ENCODE results near the gene FAM53B.

The FAM53B gene

GRCh38 chr10:124712704-124713407 is 31.3 kb downstream of the FAM53B start:
- DNase-seq, result no peak
- H3K4me1 Mint-ChIP-seq (ENCODE audit: low read depth), result peaks cover 91% of the 10 kb centered on the region
- no peaks in the 10 kb centered on the region for H3K9me3 Mint-ChIP-seq
- no peak overlapping the region for H3K4me3 Mint-ChIP-seq
- H3K27ac Mint-ChIP-seq, result peak overlapping the region; percentile 81
- no peaks in the 10 kb centered on the region for H3K27me3 Mint-ChIP-seq
- peaks cover 26% of the 10 kb centered on the region for H3K36me3 Mint-ChIP-seq (ENCODE audit: low read depth)

- no peak for DNase-seq
- Mint-ChIP-seq H3K9me3 (no peaks in the 10 kb centered on the region), H3K4me3 (no peak overlapping the region), H3K36me3 (ENCODE audit: low read depth) (peaks cover 15% of the 10 kb centered on the region), H3K27ac (peak overlapping the region; percentile 53), H3K4me1 (ENCODE audit: low read depth) (peaks cover 90% of the 10 kb centered on the region), H3K27me3 (no peaks in the 10 kb centered on the region)
These were observed 33.0 kb downstream of the FAM53B start for GRCh38 chr10:124711145-124711544.

DNA sequence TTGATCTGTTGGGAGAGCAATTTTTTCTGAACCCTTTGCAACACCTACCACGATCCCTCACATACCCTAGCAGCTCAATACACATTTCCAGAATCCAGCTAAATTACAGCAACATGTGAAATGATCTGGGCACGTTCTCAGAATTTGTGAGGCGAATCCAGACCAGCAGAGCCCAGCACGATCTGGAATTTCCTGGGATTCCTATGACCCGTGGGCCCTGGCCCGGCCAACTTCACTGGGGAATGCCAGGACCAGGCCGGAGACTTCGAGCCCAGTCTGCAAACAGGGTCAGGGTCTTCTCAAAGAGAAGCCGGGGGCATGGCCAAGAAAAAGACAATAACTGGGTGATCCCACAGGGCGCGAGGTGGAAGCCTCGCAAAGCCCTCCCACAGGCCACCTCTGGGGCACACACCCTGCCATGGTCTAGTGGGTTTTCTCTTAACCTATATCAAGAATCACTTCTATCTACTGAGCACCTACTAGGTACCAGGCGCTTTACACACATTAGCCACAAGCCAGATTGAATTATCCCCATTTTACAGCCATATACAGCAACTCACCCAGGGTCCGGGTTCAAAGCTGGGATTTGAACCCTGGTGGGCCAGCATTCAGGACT is 33.8 kb downstream of the FAM53B start:
- Mint-ChIP-seq H3K4me1 (ENCODE audit: low read depth) (peaks cover 90% of the 10 kb centered on the region), H3K27ac (peak overlapping the region; percentile 53), H3K36me3 (ENCODE audit: low read depth) (peaks cover 20% of the 10 kb centered on the region), H3K9me3 (no peaks in the 10 kb centered on the region), H3K4me3 (no peak overlapping the region), H3K27me3 (no peaks in the 10 kb centered on the region)
- no peak for DNase-seq

DNA sequence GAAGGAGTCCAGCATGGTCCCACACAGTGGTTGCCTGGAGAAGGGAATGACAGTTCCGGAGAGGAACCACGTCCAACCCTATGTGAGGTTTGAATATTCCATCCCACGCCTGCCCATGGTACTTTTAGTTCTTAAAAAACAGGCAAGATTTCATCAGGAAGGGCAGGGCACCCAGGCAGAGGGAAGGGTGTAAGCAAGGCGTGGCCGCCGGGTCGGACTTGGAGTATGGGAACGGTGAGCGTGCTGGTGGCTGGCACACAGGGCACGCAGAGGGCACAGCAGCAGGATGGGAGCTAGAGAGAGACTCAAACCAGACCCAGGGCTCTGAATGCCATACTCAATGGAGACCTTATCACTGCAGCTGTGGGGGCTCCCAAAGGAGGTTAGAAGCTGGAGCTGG is 34.3 kb downstream of the FAM53B start:
- no peaks in the 10 kb centered on the region for H3K27me3 Mint-ChIP-seq
- H3K9me3 Mint-ChIP-seq, result no peaks in the 10 kb centered on the region
- no peak for DNase-seq
- H3K36me3 Mint-ChIP-seq (ENCODE audit: low read depth), result peaks cover 23% of the 10 kb centered on the region
- peak overlapping the region; percentile 53 for H3K27ac Mint-ChIP-seq
- peaks cover 90% of the 10 kb centered on the region for H3K4me1 Mint-ChIP-seq (ENCODE audit: low read depth)
- no peak overlapping the region for H3K4me3 Mint-ChIP-seq

DNA sequence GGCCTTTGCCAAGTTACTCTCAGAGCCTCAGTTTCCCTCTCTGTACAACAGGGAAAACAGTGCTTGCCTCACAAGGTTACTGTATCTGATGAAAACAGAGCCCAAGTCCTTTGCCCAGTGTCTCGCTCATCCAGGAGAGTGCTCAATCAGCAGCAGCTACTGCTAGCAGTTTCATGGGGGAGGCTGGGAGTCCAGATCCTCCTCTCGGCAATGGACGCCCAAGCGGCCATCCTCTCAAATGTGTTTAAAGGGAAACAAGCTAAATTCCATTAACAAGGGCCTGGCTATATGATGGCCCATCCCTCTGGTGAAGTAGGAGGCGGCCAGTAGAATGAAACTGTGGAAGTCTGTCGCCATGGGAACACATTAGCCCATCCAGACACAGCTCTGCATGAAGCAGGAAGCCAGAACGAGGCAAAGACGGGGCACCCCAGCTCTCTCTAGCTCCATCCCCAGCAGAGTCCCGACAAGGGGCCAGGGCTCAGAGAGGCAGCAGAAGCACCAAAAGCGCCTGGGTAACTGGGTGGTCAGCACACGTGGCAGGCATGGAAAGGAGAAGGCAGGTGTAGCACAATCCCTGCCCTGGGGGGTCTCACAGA is 35.2 kb downstream of the FAM53B start:
- Mint-ChIP-seq H3K27me3 (no peaks in the 10 kb centered on the region), H3K4me3 (no peak overlapping the region), H3K4me1 (ENCODE audit: low read depth) (peaks cover 93% of the 10 kb centered on the region), H3K27ac (peak overlapping the region; percentile 75), H3K36me3 (ENCODE audit: low read depth) (peaks cover 31% of the 10 kb centered on the region), H3K9me3 (no peaks in the 10 kb centered on the region)
- no peak for DNase-seq

DNA sequence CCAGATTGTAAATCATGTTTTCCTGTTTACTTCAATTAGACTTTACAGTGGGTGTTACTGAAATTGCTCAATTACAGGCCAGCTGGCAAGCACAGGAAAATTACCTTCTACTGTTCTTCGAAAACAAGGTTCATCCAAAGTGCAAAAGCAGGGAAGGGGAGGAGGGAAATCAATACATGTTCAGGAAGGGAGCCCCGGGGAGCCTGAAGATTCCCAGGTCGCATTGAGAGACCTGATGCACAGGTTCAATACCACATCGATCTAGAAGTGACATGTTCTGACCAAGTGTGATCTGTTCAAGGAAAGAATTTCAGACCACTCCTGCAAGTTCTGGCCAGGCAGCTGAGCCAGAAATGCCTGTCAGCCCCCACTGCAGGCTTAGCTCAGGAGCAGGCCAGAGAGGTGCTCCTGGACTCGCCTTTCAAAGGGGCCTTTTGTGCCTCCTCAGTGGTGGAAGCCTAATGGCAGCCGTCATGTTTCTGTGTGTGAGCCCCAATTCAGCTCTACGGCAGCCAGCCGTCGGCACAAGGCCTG is 35.9 kb downstream of the FAM53B start:
- Mint-ChIP-seq H3K4me3 (no peak overlapping the region), H3K9me3 (no peaks in the 10 kb centered on the region)

DNA sequence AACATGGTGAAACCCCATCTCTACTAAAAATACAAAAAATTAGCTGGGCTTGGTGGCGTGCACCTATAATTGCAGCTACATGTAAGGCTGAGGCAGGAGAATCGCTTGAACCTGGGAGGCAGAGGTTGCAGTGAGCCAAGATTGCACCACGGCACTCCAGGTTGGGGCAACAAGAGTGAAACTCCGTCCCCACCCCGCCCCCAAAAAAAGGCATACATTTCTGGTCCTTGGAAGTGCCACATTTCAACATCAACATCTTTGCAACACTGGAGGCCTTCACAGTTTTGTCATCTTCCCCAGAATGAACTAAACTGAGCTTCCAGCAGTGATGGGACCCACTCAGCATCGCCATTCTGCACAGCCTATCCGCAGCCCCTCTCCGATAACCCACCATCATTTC is 36.6 kb downstream of the FAM53B start:
- no peaks in the 10 kb centered on the region for H3K27me3 Mint-ChIP-seq
- peaks cover 93% of the 10 kb centered on the region for H3K4me1 Mint-ChIP-seq (ENCODE audit: low read depth)
- DNase-seq, result no peak
- H3K36me3 Mint-ChIP-seq (ENCODE audit: low read depth), result peaks cover 38% of the 10 kb centered on the region
- no peaks in the 10 kb centered on the region for H3K9me3 Mint-ChIP-seq
- H3K4me3 Mint-ChIP-seq, result no peak overlapping the region
- peak overlapping the region; percentile 81 for H3K27ac Mint-ChIP-seq

More for the DNA sequence above, 35.9 kb downstream of the FAM53B start:
- peaks cover 36% of the 10 kb centered on the region for H3K36me3 Mint-ChIP-seq (ENCODE audit: low read depth)
- H3K27ac Mint-ChIP-seq, result peak overlapping the region; percentile 75
- no peaks in the 10 kb centered on the region for H3K27me3 Mint-ChIP-seq
- no peak for DNase-seq
- peaks cover 93% of the 10 kb centered on the region for H3K4me1 Mint-ChIP-seq (ENCODE audit: low read depth)

GRCh38 chr10:124707144-124707467 is 37.1 kb downstream of the FAM53B start:
- Mint-ChIP-seq H3K36me3 (ENCODE audit: low read depth) (peaks cover 42% of the 10 kb centered on the region), H3K4me1 (ENCODE audit: low read depth) (peaks cover 95% of the 10 kb centered on the region), H3K27me3 (no peaks in the 10 kb centered on the region), H3K4me3 (no peak overlapping the region), H3K9me3 (no peaks in the 10 kb centered on the region), H3K27ac (peak overlapping the region; percentile 81)
- DNase-seq, result no peak

DNA sequence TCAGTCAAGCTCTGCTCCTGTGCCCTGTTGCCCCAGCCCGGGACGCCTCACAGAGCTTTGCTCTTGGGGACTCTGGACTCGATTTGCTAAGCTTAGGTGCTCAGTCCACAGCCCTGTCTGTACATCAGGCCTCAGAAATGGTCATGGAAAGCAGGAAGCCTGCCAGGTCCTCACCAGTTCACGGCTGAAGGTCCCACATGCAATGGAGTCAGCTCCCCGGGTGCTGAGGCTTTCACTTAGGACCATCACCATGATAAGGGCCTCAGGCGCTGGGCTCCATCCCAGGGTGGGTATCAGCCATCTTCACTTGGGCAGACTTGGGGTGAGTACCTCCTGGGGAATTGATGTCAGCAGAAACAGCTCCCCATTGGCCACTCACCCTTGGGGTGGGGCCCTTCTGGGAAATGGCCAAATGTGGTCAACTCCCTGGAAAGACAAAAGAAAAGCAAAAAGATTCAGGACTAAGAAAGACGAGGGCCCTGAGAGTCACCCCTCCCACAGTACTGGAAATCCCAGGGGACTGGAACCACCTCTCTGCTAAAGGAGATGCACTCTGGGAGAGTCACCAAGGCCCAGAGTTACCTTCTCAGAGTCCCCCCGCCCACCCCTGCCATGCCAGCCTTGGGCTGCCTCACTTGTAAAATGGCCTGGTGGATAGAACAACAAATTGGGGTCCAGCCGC is 37.6 kb downstream of the FAM53B start:
- peaks cover 97% of the 10 kb centered on the region for H3K4me1 Mint-ChIP-seq (ENCODE audit: low read depth)
- H3K27me3 Mint-ChIP-seq, result no peaks in the 10 kb centered on the region
- DNase-seq, result no peak
- peaks cover 47% of the 10 kb centered on the region for H3K36me3 Mint-ChIP-seq (ENCODE audit: low read depth)
- no peaks in the 10 kb centered on the region for H3K9me3 Mint-ChIP-seq
- H3K4me3 Mint-ChIP-seq, result no peak overlapping the region
- H3K27ac Mint-ChIP-seq, result peak overlapping the region; percentile 81

DNA sequence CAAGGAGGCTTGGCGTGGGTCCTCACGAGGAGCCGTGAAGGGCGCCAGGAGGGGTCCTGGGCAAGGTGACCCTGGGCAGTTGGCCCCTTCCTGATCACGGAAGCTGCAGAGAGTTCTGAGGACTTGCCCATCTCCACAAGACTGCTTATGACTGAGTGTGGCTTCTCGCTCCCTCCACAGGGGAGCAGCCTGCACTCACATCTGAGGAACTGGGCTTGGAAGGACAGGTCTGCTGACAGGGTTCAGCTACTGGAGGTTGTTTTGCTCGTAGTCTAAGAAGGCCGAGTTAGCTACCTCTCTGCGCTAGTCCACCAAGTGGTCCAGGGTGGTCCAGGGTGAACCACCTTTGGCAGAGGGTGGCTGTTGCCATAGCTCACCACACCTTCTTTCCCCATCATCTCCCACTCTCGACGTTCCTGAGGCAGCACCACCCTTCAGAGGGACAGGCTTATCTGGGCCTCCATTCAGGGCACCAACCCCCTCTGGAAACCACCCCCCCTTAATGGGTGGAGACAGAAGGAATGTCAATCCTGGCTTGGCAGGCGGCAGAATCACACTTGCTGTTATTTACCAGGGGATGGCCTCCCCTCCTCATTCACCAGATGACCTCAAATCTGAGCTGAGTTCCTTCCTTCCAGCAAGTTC is 38.2 kb downstream of the FAM53B start:
- H3K9me3 Mint-ChIP-seq, result no peaks in the 10 kb centered on the region
- H3K4me1 Mint-ChIP-seq (ENCODE audit: low read depth), result peaks cover 99% of the 10 kb centered on the region
- H3K36me3 Mint-ChIP-seq (ENCODE audit: low read depth), result peaks cover 52% of the 10 kb centered on the region
- H3K27ac Mint-ChIP-seq, result peak overlapping the region; percentile 80
- H3K27me3 Mint-ChIP-seq, result no peaks in the 10 kb centered on the region
- H3K4me3 Mint-ChIP-seq, result no peak overlapping the region
- DNase-seq, result no peak

DNA sequence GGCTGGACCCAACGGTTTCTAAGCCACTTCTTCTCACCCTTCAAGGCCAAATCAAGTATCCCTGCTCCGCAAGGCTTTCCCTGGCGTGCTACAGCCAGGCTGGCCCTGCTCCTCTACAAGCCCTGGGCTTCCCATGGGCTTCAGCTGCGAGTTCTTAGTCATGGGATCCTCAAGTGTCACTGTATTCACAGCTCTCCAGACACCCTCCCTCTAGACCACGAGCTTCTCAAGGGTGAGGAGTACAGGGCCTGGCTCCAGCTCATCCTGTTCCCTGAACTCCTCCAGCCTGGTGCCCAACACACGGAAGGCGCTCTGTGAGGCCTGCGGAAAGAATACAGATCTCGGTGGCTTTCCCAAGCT is 38.8 kb downstream of the FAM53B start:
- Mint-ChIP-seq H3K27me3 (no peaks in the 10 kb centered on the region), H3K36me3 (ENCODE audit: low read depth) (peaks cover 58% of the 10 kb centered on the region), H3K9me3 (no peaks in the 10 kb centered on the region), H3K4me3 (no peak overlapping the region), H3K27ac (peak overlapping the region; percentile 80), H3K4me1 (ENCODE audit: low read depth) (peaks cover 99% of the 10 kb centered on the region)
- no peak for DNase-seq

GRCh38 chr10:124704428-124705380 is 39.5 kb downstream of the FAM53B start:
- H3K4me3 Mint-ChIP-seq, result no peak overlapping the region
- no peaks in the 10 kb centered on the region for H3K9me3 Mint-ChIP-seq
- peak overlapping the region; percentile 80 for H3K27ac Mint-ChIP-seq
- H3K36me3 Mint-ChIP-seq (ENCODE audit: low read depth), result peaks cover 64% of the 10 kb centered on the region
- H3K27me3 Mint-ChIP-seq, result no peaks in the 10 kb centered on the region
- DNase-seq, result no peak
- peaks cover 99% of the 10 kb centered on the region for H3K4me1 Mint-ChIP-seq (ENCODE audit: low read depth)

GRCh38 chr10:124703778-124704427 is 40.3 kb downstream of the FAM53B start:
- DNase-seq, result no peak
- Mint-ChIP-seq H3K36me3 (ENCODE audit: low read depth) (peaks cover 71% of the 10 kb centered on the region), H3K27me3 (no peaks in the 10 kb centered on the region), H3K4me1 (ENCODE audit: low read depth) (peaks cover 99% of the 10 kb centered on the region), H3K9me3 (no peaks in the 10 kb centered on the region), H3K4me3 (no peak overlapping the region), H3K27ac (peak overlapping the region; percentile 92)

All from activated T-cell treated with anti-CD3 and anti-CD28 coated beads, Interleukin-2, amount 50 U/mL, for 24 hours (primary cell).